Activated CD4-positive, alpha-beta T cell treated with anti-CD3 and anti-CD28 coated beads, Interleukin-2, amount 50 U/mL, for 48 hours (primary cell): ENCODE data around the gene BBOF1.
"Not testable (repeated sequence)": the region's sequence is repeated elsewhere in the genome, so short reads cannot be mapped to it uniquely, and the experiment has no call there.

Source experiments
- DNase-seq, 2 experiments: peaks; one replicate each; pipeline ENCODE4 v3.0.0-alpha.2; 2020

Gene BBOF1, protein sequence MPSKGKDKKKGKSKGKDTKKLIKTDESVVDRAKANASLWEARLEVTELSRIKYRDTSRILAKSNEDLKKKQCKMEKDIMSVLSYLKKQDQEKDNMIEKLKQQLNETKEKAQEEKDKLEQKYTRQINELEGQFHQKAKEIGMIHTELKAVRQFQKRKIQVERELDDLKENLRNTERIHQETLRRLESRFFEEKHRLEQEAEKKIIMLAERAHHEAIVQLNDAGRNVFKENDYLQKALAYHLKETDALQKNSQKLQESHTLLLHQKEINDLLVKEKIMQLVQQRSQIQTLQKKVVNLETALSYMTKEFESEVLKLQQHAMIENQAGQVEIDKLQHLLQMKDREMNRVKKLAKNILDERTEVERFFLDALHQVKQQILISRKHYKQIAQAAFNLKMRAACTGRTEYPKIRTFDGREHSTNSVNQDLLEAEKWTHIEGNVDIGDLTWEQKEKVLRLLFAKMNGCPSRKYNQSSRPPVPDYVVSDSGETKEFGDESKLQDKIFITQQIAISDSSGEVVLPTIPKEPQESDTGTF

DNA sequence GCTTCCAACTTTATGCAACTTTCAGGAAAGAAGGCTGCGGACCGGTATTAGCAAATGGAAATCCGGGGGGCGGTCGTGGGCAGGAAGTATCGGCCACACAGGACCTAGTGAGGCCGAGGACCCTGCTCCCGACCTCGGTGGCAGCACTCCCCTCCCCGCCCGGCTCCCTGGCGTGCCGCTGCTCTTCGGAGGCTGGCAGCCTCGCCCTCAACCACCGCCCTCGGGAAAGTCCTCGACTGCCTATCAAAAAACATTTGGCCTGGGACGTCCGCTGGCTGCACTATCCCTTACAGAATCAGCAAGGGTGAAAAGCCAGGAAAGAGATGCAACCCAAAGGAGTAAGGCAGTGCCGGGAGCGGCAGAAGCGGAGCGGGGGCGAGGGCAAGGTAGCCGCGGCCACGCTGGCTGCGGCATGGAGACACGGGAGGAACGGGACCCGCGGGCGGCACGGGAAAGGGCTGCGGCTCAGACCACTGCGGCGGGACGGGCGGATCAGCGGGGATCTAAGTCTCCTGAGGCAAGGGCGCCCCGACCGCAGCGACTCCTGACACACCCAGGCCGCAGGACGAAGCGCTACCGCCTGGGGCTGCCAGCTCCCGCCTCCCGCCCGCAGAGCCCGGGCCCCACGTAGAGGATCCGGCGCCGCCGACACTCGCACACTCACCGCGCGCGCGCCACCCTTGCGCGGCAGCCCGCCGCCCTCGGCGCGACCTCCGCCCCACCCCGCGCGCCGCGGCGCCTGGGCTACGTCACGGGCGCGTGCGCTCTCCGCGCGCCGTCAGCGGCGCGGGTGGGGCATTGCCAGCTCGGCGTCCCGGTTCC is at the start of gene BBOF1, which contains the start of gene ENTPD5:
Gene BBOF1, plus strand, starts transcription at position 764 of the 822 bp plus-strand sequence. CDS start 130 bp downstream, outside the sequence.
Gene ENTPD5, minus strand, starts transcription at position 703 of the 822 bp plus-strand sequence. CDS start 31,186 bp downstream, outside the sequence.
- peak; percentile 80 to 83 for DNase-seq

DNA sequence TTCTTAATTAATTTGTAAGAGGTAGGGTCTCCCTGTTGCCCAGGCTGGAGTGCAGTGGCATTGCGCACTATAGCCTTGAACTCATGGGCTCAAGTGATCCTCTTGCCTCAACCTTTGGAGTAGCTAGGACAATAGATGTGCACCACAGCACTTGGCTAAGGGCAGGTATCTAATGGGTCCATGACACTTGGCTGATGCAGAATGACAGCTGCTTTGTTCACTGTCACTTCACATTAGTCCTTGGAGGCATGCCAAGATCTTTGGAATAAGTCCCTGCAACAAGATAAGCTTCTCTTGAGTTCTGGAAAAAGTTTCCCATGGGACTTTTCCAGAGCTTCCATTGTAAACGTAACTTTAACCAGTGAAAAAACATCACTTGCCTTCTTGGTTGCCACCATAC is 45.7 kb upstream of the BBOF1 start:
- DNase-seq: no peak

- no peak for DNase-seq
Measured at GRCh38 chr14:73976125-73976524, 43.0 kb upstream of the BBOF1 start.

GRCh38 chr14:73977896-73978295 is 41.3 kb upstream of the BBOF1 start:
- DNase-seq: no peak

DNA sequence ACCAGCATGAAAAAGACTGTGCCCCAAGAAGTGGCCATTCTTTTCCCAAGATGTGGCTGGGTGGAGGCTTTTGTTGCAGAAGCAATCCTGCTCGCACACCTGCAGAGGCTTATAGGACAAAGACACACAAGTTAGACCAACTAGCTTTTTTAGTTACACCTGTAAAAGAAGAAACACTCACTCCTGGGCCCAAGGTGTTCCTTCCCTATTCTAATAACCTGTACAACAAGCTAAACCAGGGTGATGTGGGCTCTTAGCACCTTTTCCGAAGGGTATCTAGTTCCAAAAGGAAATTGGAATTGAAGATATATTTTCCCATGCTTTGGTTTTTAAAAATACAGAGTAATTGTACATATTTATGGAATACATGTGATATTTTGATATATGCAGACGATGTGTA is 31.1 kb upstream of the BBOF1 start:
- DNase-seq: no peak

- DNase-seq: not testable (repeated sequence)
Measured at GRCh38 chr14:73988656-73989055, 30.5 kb upstream of the BBOF1 start.

DNA sequence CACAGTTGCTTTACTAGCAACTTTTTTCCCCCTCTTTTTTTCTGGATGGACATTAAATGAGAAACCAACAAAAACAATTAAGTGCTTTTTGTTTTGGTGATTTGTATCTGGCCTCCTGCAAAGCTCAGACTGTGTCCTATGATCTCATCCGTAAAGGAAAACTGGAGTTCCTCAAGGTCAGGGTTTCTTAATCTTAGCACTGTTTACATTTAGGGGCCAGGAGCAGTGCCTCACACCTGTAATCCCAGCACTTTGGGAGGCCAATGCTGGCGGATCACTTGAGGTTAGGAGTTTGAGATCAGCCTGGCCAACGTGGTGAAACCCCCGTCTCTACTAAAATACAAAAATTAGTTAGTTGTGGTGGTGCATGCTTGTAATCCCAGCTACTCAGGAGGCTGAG is 28.1 kb upstream of the BBOF1 start:
- no peak for DNase-seq

- not testable (repeated sequence) for DNase-seq
Measured at GRCh38 chr14:73994926-73995325, 24.2 kb upstream of the BBOF1 start.

- no peak for DNase-seq
Measured at GRCh38 chr14:73995977-73996378, 23.2 kb upstream of the BBOF1 start.

DNA sequence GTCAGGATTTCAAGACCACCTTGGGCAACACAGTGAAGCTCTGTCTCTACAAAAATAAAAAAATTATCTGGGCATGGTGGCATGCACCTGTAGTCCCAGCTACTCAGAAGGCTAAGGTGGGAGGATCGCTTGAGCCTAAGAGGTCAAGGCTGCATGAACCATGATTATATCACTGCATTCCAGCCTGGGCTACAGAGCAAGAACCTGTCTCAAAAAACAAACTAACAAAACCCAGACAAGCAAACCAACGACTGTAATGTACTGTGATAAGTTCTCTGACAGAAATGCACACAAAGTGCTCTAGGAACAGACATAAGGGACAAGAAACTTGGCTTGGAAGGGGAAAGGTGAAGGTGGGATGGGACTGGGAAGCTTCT is 22.4 kb upstream of the BBOF1 start:
- no peak for DNase-seq

DNA sequence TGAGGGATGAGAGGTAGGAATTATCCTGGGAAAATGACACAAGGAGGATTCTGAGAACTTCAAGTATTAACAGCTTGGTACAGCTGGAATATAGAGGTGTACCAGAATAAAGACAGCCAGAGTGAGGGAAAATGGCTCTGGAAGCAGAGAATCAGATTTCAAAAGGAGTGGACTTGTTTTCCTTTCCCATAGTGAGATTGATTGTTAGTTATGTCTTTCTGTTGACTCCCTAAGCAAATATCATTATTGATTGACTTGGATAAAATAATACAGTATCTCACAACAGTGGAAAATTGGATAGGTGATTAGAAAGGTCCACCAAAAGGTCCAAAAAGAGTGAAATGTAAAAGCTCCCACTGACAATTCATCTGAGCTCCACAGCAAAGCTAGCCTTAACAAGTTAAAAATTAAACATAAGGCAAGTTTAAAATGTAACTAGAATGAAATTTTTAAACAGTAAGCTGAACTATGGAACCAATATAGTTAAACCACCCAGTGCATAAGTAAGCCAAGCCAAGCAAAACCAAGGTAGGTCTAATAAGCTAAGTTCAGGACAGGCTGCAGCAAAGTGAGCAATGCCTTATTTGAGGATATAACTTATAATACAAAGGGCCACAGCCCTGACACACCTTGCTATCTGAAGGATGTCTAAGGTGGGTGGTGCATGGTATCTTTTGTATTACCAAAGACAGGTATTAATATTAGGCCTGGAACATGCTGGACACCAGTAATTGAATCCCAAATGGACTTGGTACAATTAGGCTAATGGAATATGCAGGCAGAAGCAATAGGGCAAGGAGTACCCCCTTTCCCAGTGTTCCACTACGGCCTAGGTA is 21.8 kb upstream of the BBOF1 start:
- no peak for DNase-seq

DNA sequence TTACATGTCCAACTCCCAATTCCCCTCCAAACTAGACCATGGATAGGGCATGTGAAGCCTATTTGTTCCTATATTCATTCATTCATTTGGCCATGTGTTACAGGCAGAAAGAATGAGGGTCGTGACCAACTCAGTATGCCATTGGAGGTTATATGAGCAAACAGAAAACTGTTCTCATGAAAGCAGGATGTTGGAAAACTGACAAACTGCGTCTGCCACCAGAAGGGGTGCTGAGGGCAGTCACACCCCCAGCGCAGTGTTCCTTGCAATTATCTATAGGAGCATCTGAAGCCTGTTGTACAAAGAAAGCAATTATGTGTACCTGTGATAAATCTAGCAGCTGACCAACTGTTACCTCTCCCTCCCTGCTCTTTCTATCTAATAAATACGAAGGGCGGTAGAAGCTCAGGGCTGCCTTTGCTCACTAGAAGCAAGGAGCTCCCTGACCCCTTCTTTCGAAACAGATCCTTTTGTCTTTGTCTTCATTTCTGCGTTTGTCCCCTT is 21.2 kb upstream of the BBOF1 start:
- no peak for DNase-seq

GRCh38 chr14:73998726-73999125 is 20.4 kb upstream of the BBOF1 start:
- no peak for DNase-seq

GRCh38 chr14:74005664-74006063 is 13.5 kb upstream of the BBOF1 start:
- not testable (repeated sequence) for DNase-seq

GRCh38 chr14:74008843-74009499 is 10.2 kb upstream of the BBOF1 start:
- no peak for DNase-seq

- no peak for DNase-seq
Measured at GRCh38 chr14:74014299-74014698, 4.8 kb upstream of the BBOF1 start.

DNA sequence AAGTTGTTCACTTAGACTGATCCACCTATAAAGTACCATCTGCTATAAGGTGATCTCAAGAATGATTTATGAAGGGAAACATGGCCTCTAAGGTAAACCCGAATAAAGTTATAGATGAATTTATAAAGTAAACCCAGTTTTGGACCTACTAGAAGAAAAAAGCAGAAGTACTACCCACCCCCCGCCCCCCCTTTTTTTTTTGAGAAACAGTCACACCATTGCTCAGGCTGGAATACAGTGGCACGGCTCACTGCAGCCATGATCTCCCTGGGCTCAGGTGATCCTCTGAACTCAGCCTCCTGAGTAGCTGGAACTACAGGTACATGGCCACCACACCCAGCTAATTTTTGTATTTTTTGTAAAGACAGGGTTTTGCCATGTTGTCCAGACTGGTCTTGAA is 4.0 kb upstream of the BBOF1 start:
- DNase-seq: no peak

DNA sequence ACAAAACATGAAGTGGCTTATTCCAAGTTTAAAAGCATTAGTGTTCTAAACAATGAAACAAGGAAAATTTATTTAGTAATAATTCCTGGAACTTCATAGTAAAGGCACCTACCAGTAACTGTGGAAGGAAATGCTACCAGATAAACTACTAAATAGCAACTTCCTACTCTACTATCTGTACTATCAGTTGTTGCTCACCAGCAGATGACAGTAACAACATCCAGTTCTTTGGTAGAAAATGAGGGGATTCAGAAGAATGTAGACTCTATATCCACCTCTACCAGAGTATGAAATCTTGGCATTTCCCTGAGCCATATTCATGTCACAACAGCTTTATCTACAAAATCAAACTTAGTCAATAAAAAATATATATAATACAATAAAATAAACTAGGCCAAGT is 3.2 kb upstream of the BBOF1 start:
- no peak for DNase-seq

DNA sequence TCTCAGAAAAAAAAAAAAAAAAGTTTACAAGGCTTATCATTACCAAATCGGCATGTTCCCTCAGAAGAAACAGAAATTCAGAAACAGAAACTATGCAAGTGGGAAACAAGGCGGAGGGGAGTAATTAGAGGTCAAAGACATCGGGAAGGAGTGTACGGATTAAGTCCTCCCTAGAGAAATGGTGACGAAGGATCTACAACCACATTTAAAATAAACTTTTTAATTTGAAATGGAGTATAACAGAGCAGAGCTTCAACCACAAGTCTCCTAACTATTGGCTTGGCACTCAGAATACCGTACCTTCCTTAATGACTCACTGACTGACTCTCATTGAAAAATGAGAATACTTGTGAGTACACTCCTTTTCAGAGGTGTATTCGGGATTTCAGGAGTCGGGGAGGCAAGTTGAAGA is 969 bp upstream of the BBOF1 start:
- no peak for DNase-seq

GRCh38 chr14:74019408-74020137 is 424 bp downstream of the BBOF1 start:
- no peak for DNase-seq

DNA sequence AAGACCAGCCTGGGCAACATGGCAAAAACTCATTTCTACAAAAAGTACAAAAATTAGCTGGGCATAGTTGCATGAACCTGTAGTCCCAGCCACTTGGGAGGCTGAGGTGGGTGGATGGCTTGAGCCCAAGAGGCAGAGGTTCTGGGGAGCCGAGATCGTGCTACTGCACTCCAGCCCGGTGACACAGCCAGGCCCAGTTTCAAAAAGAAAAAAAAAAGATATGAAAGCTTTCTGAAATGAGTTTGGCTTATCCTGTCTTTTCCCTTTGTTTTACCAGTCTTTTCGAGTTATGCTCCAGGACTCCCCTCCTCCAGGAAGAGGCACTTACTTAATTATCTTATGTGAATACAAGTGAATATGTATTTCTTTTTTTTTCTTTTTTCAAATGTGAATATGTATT is 3.2 kb downstream of the BBOF1 start:
- DNase-seq: no peak
